NCI-H446 (cell line): ENCODE measurements around the gene PTGDS.

Experiments
- DNase-seq, 2 experiments: peaks; one replicate each; lab custom pipeline; 2025; lab: John Stamatoyannopoulos, UW

The PTGDS gene

DNA sequence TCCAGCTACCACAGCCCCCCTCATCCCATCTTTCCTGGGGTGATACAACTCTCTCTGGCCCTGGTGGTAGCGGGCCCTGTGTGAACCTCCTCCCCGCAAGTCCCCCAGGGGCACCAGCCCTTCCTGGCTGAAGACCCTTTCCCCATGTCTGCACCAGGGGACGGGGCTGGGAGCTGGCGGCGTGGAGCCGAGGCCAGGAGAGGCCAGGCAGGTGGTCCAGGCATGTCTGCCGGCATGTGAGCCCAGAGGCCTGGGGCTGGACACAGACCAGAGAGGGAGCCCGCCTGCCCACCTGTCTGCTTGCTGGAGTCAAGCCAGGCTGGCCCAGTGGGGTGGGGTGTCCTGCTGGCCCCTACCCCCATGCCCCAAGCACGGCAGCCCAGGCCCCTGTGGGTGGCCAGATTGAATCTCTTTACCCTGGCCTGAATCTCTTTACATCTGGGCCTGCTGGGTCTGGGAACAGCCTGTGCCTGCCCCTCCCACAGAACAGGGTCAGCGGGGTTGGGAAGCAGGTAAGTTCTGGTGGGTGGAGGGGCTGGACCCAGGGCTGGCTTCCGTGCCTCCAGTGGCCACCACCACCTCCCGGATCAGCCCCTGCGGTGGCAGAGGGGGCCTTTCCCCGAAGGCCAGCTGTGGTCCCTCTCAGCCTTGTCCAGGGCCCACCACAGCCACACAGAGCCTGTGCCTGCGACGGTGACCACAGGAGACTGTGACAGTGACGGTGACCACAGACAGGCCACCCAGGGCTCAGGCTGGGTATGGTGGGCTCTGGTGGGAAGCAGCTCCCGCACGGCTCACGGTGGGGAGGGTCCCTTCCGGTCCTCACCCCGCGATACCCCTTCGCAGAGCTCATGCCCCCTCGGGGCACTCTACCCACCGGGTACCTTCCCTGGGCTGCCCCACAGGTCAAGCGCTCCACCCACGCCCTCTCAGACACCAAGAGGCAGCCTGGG lies 18.1 kb upstream of the PTGDS start:
- no peak for DNase-seq

DNA sequence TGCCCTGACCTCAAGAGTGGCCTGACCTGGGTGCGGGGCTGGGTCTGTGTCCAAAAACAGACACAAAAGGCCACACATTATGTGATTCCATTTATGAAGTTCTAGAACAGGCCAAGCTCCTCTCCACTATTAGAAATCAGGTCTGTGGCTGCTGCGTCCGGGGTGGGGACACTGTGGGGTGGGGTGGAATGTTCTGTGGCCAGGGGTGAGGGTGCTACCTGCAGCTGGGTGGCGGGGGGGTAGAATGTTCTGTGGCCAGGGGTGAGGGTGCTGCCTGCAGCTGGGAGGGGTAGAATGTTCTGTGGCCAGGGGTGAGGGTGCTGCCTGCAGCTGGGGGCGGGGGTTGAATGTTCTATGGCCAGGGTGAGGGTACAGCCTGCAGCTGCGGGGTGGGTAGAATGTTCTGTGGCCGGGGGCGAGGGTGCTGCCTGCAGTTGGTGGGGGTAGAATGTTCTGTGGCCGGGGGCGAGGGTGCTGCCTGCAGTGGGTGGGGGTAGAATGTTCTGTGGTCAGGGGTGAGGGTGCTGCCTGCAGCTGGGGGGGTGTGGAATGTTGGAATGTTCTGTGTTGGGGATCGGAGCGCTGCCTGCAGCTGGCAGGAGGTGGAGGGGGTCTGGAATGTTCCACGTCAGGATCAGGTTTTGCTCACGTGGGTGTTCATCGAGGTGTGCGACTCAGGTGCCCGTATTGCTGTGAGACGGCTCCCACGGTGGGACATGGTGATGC lies 16.9 kb upstream of the PTGDS start:
- no peak for DNase-seq

DNA sequence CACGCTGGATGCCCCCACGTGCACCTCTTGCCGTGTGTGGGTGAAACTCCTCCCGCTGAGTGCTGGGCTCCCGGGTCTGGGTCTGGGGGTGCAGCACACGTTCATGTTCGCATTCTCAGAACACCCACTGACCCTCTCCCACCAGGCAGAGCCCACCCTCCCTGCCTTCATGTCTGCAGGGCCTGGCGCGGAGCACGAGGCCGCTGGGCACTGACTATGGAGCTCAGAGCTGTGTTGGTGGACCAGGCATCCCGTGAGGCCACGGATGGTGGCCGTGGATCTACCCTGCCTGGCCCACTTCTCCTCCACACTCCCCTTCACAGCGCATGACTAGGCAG lies 16.4 kb upstream of the PTGDS start:
- DNase-seq: no peak

DNA sequence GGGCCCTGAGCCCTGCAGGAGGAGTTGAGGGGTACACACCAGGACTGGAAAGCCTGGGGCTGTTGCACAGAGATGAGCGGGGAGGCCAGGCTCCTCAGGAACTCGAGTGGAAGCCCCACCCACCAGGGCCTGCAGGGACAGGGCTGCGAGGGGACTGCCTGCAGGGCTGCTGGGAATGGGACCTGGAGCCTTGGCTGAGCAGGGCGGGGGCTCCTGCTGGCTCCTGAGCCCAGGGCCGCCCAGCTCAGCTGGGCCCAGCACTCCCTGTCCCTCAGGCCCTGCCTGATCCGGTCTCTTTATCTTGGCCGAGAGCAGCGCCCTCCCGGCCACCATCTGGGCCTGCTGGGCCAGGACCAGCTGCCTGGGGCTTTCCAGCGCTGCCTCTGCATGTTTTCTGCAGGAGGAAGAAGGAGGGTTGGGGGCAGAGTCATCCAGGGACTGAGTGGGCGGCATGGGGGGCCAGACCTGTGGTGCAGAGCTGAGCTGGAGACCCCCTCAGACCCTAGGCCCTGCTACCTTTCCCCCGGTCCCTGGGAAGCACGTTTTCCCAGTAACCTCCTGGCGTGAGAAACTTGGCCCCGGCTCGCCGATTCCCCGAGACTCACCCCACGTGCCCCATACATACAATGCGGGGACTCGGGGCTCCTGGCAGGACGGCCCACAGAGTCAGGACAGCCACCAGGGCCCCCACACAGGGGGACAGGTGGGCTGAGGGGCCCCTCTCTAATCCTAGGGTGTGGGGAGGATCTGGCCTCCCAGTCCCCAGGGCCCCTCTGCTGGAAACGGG lies 15.8 kb upstream of the PTGDS start:
- no peak for DNase-seq

DNA sequence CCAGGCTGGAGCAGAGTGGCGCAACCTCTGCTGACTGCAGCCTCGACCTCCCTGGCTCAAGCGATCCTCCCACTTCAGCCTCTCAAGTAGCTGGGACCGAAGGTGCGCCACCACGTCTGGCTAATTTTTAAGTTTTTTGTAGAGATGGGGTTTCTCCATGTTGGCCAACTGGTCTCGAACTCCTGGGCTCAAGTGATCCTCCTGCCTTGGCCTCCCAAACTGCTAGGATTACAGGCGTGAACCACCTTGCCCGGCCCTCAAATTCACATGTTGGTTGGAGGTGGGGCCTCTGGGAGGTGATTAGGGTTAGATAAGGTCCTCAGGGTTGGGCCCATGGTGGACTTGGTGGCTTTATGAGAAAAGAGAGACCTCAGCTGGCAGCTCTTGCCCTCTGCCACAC lies 15.1 kb upstream of the PTGDS start:
- no peak for DNase-seq

DNA sequence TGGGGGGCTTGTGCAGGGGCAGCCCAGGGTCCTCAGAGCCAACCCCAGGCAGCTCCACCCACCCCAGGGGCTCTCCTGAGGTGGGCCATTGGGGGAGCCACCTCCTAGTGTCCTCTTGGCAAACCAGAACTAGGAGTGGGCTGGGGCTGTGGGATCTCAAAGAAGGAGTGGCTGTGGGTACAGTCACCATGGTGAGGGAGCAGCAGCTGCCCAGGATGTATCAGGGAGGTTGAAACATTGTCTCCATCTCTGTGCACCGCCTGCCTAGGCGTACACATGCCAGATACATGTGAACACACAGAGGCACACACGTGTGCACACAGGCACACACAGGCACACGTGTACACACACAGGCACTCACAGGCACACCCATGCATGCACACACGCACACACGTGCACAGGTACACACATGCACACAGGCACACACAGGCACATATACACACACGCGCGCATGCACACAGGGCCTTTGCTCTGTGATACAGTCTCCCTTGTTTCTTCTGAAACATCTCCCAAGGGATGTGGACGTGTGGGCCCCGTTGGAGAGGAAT lies 14.5 kb upstream of the PTGDS start:
- no peak for DNase-seq

DNA sequence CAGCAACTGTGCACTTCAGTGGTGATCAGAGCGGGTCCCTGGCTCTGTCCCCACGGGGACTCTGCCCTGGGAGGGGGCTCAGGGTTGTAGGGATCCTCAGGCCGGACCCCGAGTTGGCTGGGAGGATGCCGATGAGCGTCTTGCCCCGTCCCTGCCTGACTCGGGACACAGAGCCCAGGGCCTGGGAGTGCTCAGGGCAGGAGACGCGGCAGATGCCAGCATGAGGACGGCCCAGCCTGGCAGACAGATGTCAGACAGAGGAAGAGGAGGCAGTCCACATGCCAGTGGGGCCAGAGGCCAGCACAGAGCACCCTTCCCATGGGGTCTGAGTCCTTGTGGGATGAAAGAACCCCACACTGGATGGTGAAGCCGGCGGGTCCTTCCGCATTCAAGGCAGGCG lies 14.0 kb upstream of the PTGDS start:
- DNase-seq: no peak

DNA sequence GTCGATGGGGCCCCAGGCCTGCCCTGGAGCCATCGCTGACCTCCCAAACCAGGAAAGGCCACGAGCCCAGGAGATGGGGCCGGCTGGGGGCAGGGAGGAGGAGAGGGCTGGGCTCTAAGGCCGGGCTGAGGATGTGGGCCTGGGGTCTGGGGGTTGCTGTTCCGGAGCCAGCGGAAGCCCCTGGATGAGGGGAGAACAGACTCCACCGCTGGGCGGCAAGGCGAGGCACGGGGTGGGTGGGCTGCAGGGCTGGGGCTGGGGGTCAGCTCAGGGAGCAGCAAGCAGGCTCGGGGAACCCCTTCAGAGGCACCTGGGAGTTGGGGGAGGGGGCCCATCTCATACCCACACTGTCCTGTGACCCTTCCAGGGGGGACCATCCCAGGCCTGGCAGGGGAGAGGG lies 13.6 kb upstream of the PTGDS start:
- DNase-seq: no peak

DNA sequence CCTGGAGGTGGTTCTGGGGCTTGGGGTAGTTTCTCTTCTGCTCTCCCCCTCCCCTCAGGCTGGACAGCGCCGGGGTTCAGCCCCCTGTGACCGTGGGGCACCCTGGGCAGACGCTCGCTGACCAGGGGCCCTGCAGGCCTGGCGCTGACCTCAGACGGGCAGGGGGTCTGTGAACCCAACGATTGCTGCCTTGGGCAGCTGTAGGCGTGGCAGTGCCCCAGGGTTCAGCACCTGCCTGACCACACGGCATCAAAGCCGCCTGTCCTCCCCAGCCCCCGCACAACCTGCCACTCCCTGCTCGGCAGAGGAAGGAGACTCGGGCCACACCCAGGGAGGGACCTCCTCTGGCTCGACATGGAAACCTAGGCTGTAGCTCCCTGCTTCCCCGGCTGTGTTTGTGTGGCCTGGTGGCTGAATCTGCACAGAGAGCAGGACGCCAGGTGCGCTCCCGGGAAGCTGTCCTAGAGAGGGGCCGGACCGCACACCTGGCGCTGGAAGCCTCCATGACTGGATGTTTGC lies 13.1 kb upstream of the PTGDS start:
- no peak for DNase-seq

DNA sequence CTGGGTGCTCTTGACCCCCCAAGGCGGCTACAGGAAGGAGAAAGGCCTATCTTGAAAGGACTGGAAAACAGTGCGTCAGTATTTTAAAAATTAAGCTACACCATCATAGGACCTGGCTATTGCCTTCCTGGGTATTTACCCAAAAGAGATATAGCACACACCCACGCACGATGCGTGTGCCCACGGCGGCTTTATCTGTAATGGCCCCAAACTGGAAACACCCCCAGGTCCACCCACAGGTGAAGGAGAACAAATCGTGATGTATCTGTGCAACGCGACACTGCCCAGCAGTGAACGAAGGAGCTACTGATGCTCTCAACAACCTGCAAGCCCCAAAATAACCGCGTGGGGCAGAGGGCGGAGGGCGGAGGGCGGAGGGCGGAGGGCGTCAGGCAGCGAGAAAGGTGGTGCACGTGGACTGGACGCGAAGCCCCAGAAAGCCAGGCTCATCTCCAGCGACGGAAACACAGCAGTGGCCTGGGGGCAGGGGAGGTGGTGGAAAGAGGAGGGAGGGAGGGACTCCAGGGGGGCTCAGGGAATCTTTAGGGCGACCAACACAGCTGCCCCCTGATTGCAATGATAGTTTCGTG lies 12.4 kb upstream of the PTGDS start:
- no peak for DNase-seq

DNA sequence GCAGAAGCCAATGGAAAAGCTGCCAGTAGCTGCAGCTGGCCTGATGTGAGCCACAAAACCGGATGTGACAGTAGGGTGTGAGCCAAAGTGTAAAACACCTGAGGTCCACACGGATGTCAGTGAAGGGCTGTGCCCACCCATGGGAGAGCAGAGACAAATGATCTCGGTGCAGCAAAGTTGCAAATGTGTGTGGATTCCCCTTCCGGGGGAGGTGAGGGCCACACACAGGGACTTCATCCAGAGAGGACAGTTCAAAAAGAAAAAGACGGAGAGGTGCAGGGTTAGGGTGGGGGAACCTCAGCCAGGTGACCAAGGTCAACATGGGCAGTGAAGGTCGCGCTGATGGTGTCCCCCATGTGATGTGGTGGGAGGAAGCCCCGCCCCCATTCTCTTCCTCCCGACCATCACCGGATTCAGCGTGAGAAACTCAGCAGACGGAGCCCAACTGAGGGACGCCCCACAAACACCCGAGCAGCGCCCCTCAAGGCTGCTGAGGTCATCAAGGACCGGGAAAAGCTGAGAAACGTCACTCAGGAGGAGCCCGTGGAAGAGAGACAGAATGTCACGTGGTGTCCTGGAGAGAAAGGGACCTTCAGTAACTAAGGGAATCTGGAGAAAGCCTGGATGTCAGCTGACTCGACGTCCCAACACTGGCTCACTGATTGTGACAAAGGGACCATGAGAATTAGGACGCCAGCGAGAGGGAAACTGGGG lies 11.4 kb upstream of the PTGDS start:
- no peak for DNase-seq

DNA sequence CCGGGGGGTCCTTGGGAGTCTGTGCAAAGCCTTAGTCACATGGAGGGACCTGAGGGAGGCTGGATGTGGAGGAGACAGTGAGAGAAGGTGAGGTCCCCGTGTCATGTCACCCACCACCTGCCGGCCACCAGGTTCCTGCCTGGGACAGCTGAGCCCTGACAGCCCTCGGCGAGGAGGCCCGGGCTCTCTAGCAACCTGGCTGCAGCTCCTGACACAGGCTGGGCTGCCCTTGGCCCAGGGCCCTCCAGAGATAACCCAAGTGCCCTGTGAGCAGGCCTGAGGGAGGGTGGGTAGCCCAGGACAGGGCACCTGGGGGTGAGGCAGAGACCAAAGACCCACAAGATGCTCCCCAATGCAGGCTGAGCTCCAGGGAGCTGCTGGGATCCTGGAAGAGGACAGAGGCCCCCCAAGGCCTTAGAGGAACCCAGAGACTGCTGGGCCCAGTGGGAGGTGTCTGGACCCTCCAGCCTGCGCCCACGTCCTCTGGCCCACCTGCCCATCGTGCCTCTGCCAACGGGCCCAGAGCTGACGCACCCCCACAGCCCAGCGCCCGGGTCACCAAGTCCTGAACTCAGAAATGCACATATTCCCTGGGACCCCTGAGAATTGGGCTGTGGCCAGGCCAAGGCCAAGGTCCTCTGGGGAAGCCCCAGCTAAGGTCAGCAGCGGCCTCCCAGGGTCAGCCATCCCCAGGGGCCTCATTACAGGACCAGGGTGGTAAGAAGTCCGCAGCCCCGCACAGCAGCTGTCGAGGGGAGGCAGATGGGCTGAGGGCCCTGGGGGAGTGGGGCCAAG lies 8.8 kb upstream of the PTGDS start:
- no peak for DNase-seq

DNA sequence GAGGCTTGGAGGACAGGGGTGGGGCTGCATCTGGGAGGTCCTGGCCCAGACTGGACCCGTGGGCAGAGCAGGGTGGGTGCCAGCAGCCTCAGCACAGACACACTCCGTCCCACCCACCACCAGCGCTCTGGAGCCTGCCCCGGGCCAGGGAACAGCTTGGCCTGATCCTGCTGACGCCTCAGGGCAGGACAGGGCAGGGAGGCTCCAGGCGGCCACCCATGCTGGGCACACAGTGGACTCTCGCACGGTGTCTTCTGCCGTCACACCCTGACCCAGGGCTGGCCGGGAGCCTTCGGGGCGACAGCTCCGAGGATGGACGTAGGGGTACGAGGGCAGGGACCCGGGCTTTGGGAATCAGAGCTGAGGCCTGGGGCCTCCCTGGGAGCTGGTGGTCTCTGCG lies 8.2 kb upstream of the PTGDS start:
- DNase-seq: no peak

DNA sequence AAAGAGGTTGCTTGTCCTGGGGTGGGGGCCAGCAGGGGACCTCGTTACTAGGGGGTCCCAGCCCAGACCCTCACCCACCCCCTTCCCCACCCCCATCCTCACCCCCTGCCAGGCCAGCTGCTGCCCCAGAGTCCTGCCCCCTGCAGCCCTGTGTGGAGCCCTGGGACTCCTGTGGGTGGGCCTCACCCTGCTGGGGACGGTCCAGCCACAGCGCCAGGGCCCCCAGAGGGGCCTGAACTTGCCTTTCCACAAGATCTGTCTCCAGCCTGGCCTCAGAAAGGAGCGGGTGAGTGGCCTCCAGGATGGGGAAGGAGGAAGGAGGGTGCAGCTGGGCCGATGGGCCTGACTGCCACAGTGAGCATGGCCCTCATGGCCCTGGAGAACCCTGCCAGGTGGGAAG lies 7.5 kb upstream of the PTGDS start:
- DNase-seq: no peak

DNA sequence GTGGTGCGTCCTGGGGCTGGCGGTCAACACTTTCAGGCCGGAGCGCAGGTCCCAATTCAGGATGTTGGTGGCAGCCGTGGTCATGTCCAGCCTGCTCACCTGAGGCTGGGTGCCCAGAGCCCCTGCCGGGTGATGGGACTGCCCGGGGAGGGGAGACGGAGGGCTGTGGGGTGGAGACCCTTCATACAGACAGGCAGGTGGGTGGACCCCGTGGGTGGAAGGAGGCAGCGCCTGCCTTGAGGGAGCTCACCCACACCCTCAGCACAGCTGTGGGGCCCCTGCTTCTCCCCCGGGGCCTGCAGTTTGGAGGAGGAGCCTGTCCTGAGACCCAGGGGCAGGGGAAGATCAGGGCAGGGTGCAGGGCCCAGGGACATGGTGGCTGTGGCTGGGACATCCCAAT lies 6.9 kb upstream of the PTGDS start:
- no peak for DNase-seq

DNA sequence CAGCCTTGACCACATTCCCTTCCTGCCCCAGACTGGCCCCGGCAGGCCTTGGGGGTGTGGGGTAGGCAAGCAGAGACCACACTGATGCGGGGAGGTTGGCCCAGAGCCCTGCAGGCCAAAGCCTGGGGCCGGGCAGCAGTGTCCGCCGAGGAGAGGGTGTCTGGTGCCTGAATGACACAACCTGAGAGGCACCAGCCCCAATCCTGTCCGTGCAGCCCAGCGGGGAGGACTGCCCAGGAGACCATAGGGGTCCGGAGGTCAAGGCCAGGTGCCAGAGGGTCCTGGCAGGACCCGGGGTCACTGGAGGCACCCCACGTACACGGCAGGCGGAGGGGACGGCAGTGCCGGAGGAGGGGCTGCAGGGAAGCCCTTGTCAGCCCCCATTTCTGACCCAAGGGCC lies 5.6 kb upstream of the PTGDS start:
- no peak for DNase-seq

DNA sequence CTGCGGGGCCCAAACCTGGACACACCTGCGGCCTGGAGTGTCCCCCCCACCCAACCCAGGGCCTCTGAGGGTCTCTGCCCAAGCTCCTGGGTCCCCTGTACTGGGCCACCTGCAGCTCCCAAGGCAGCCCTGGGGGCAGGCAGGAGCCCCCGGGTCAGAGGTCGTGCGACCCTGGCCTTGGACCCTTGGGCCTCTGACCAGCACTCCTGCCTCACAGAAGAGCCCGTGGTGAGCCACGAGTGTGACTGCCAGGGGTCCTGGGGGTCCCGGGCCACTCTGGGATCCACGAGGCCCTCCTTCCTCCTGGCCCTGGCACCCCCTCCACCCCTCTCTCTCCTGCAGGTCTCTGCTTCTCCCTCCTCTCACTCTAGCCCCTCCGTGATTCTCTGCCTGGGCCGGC lies 5.0 kb upstream of the PTGDS start:
- DNase-seq: no peak

DNA sequence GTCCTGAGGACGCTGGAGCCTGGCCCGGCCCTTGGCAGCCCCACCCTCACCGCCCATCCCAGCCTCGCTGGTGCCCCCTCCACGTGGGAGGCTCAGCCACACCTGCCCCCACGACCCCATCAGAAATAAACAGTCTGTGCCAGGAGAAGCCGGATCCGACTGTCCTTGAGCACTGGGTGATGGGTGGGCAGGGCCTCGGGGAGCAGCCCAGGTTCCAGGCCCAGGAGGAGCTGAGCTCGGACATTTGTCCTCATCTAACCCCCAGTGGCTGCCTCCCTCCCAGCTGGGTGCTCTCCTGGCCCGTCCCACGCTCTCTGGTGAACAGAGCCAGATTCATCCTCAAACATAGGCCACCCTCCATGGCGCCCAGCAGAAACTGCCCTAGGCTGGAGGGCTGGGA lies 4.6 kb upstream of the PTGDS start:
- no peak for DNase-seq

DNA sequence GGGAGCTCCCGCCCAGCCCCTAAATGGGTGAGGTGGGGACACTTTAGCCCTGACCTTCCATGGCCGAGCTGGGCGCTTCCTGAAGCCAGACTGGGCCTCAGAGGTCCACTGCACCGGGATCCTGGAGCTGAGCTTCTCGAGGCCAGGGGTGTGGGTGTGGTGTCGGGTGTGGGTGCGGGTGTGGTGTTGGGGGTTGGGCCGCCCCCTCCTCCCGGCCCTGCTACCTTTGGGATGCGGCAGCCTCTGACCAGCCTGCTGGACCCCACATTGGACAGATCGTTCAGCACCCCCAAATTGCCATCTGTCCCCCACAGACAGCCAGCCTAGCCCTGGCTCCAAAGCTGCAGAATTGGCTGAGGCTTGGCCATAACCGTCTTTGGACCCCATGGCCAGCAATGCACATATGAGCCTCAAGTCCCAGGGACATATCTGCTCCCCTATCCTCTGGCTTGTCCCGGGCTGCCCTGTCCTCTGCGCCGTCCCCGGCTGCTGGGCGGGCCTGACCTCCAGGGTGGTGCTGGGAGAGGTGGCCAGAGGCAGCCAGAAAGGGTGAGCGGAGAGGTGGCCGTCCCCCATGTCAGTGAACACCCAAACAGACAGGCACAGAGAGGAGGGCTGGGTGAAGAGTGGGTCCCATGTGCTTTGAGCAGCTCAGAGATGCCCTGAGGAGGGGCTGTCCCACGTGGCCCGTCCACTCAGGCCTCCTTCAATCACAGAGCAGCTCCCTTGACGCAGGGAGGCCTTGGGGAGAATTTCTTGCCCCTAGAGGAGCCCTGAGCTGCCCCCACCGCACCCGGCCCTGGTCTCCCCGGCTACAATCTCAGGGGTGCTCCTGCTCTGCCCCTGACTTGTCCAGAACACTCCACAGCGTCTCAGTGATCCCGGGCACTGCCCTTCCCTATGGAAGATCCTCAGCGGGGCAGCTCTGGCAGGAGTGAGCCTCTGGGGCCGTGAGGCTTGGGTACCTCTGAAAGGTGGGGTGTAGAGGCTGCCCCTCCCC lies 3.4 kb upstream of the PTGDS start:
- no peak for DNase-seq
